ENCODE data around the gene TGFB1I1. TPM values are rescaled to one million over a fixed set of nuclear protein-coding genes. Genes with fewer than 3 reads are reported as not detected.

TGFB1I1 gene
- total and polyA plus RNA-seq, 2 donors (not counting 1 experiment from before 2014, with no cell fraction given): 0.16 to 4.0 TPM

- no peaks in the 10 kb centered on the region for H3K9me3 ChIP-seq (ENCODE audit: control extremely low read depth in 1 of 3, control insufficient read depth in 2 of 3, insufficient read depth in 1 of 3, low read length in 2 of 3)
- DNase-seq (no peak), ATAC-seq (ENCODE audit: low read depth) (no peak)
- no peak overlapping the region for H3K27ac ChIP-seq (ENCODE audit: low read length in 2 of 2)
- POLR2A ChIA-PET: no interaction called here
- peaks cover 0 to 21% (median 6%) of the 10 kb centered on the region in 4 experiments for H3K27me3 ChIP-seq (replicated peaks in 1 of 4; ENCODE audit: control extremely low read depth in 1 of 4, control insufficient read depth in 3 of 4, insufficient read depth in 4 of 4, low read length in 3 of 4)
- peaks cover 18% of the 10 kb centered on the region for H3K4me1 Mint-ChIP-seq
- WGBS (ENCODE audit: insufficient coverage): 95% methylated on average over 3 of the region's 3 CpGs
- CTCF ChIA-PET: no interaction called here
- peaks cover 16 to 24% of the 10 kb centered on the region in 2 donors for H3K4me1 ChIP-seq (ENCODE audit: control insufficient read depth in 2 of 2, insufficient read depth in 2 of 2, low read length in 2 of 2)
- no peaks in the 10 kb centered on the region for H3K9me3 Mint-ChIP-seq (ENCODE audit: insufficient read depth)
- no peaks in the 10 kb centered on the region for H4K20me1 ChIP-seq (ENCODE audit: control insufficient read depth, insufficient read depth, low read length, poor library complexity, severe bottlenecking)
- H3K36me3 ChIP-seq (replicated peaks in 1 of 2; ENCODE audit: control extremely low read depth in 1 of 2, control insufficient read depth in 1 of 2, extremely low read depth in 1 of 2, insufficient read depth in 2 of 2, low read length in 1 of 2): no peaks in the 10 kb centered on the region
- TF ChIP-seq CTCF (IDR thresholded peaks at IDR 0.05): no peak
- no peak for TF ChIP-seq EZH2 (IDR thresholded peaks at IDR 0.05; ENCODE audit: borderline replicate concordance, insufficient read depth, low read depth, low read length, poor library complexity, severe bottlenecking)
- H3K27ac Mint-ChIP-seq: no peak overlapping the region
- no peak overlapping the region for H3K4me2 ChIP-seq (replicated peaks; ENCODE audit: low read depth, low read length, poor library complexity, severe bottlenecking)
- no peak overlapping the region for H2AFZ ChIP-seq (ENCODE audit: insufficient read depth, low read depth, low read length, poor library complexity, severe bottlenecking)
- intact Hi-C loops (cut with micrococcal nuclease): no loop called here
- no peaks in the 10 kb centered on the region for H3K79me2 ChIP-seq (ENCODE audit: control insufficient read depth, insufficient read depth, low read length)
- no peak overlapping the region for H3K4me3 Mint-ChIP-seq
- H3K4me3 ChIP-seq (ENCODE audit: control extremely low read depth in 1 of 5, extremely low read depth in 1 of 5, insufficient read depth in 1 of 5, low read depth in 2 of 5, low read length in 4 of 5): no peak overlapping the region
- no peak overlapping the region for H3K9ac ChIP-seq (ENCODE audit: low read length)
- peaks cover 26% of the 10 kb centered on the region for H3K27me3 Mint-ChIP-seq
Observed at GRCh38 chr16:31525113-31525512, 53.2 kb downstream of the TGFB1I1 start.

Other genes starting within 250 kb of the TGFB1I1 start
- 28.4 and 34.3 TPM in 2 replicates for gene ITGAM, start 212.2 kb upstream of the TGFB1I1 start, total RNA-seq
- 32.9 and 66.3 TPM in 2 replicates for gene ITGAM, start 212.2 kb upstream of the TGFB1I1 start, polyA plus RNA-seq
- 48.0 and 51.7 TPM in 2 replicates for gene ITGAX, start 117.0 kb upstream of the TGFB1I1 start, total RNA-seq
- gene ITGAX, start 117.0 kb upstream of the TGFB1I1 start, polyA plus RNA-seq: 39.2 and 78.8 TPM in 2 replicates
- gene ITGAD, start 78.8 kb upstream of the TGFB1I1 start, total RNA-seq: not detected in 2 replicates
- gene ITGAD, start 78.8 kb upstream of the TGFB1I1 start, polyA plus RNA-seq: 0.10 and 0.19 TPM in 2 replicates
- not detected in 2 replicates for gene COX6A2, start 43.8 kb upstream of the TGFB1I1 start, total RNA-seq
- not detected in 2 replicates for gene COX6A2, start 43.8 kb upstream of the TGFB1I1 start, polyA plus RNA-seq
- 0.15 and 0.56 TPM in 2 replicates for gene ZNF843, start 29.4 kb upstream of the TGFB1I1 start, total RNA-seq
- 0.03 and 0.06 TPM in 2 replicates for gene ZNF843, start 29.4 kb upstream of the TGFB1I1 start, polyA plus RNA-seq
- gene ARMC5, start 12.7 kb upstream of the TGFB1I1 start, total RNA-seq: 11.2 and 11.7 TPM in 2 replicates
- gene ARMC5, start 12.7 kb upstream of the TGFB1I1 start, polyA plus RNA-seq: 15.4 and 29.5 TPM in 2 replicates
- gene SLC5A2, start 11.0 kb downstream of the TGFB1I1 start, total RNA-seq: 0.63 and 0.67 TPM in 2 replicates
- gene SLC5A2, start 11.0 kb downstream of the TGFB1I1 start, polyA plus RNA-seq: 0.43 and 0.69 TPM in 2 replicates
- 98.8 and 103 TPM in 2 replicates for gene RUSF1, start 36.2 kb downstream of the TGFB1I1 start, total RNA-seq
- gene RUSF1, start 36.2 kb downstream of the TGFB1I1 start, polyA plus RNA-seq: 132 and 133 TPM in 2 replicates
- gene AHSP, start 55.7 kb downstream of the TGFB1I1 start, total RNA-seq: not detected in 2 replicates
- gene AHSP, start 55.7 kb downstream of the TGFB1I1 start, polyA plus RNA-seq: not detected in 2 replicates